Stimulated activated CD8-positive, alpha-beta memory T cell treated with anti-CD3 and anti-CD28 coated beads, Interleukin-12 subunit alpha, Interleukin-12 subunit beta, amount 100 ng/mL, for 4 hours (primary cell): ENCODE measurements around the gene NSG2.
"Not testable (repeated sequence)": the region's sequence is repeated elsewhere in the genome, so short reads cannot be mapped to it uniquely, and the experiment has no call there.

ENCODE experiments used
- DNase-seq: peaks from one replicate; pipeline ENCODE4 v3.0.0-alpha.2; 2020; ENCODE audit warnings: low read depth

Gene NSG2

GRCh38 chr5:174102574-174102973 is 57.1 kb downstream of the NSG2 start:
- DNase-seq: not testable (repeated sequence)

- no peak for DNase-seq
These were observed 61.6 kb downstream of the NSG2 start for GRCh38 chr5:174106997-174107655.

GRCh38 chr5:174108745-174109144 is 63.2 kb downstream of the NSG2 start:
- DNase-seq: no peak

- DNase-seq: no peak
These were observed 64.3 kb downstream of the NSG2 start for GRCh38 chr5:174109698-174110260.

GRCh38 chr5:174110310-174110709 is 64.8 kb downstream of the NSG2 start:
- no peak for DNase-seq

GRCh38 chr5:174111287-174111973 is 65.9 kb downstream of the NSG2 start:
- no peak for DNase-seq

- DNase-seq: no peak
These were observed 69.7 kb downstream of the NSG2 start for GRCh38 chr5:174115226-174115625.

- no peak for DNase-seq
These were observed 73.4 kb downstream of the NSG2 start for GRCh38 chr5:174118823-174119467.

- DNase-seq: no peak
These were observed 74.0 kb downstream of the NSG2 start for GRCh38 chr5:174119468-174119881.

GRCh38 chr5:174120401-174121005 is 75.0 kb downstream of the NSG2 start:
- no peak for DNase-seq

GRCh38 chr5:174134545-174134944 is 89.0 kb downstream of the NSG2 start:
- DNase-seq: no peak

GRCh38 chr5:174139623-174140022 is 94.1 kb downstream of the NSG2 start:
- no peak for DNase-seq

- no peak for DNase-seq
These were observed 95.0 kb downstream of the NSG2 start for GRCh38 chr5:174140452-174141020.

- DNase-seq: no peak
These were observed 95.9 kb downstream of the NSG2 start for GRCh38 chr5:174141398-174141797.

- no peak for DNase-seq
These were observed 99.6 kb downstream of the NSG2 start for GRCh38 chr5:174145091-174145490.

- DNase-seq: no peak
These were observed 100.3 kb downstream of the NSG2 start for GRCh38 chr5:174145821-174146220.

- no peak for DNase-seq
These were observed 101.0 kb downstream of the NSG2 start for GRCh38 chr5:174146556-174146955.

- DNase-seq: not testable (repeated sequence)
These were observed 101.5 kb downstream of the NSG2 start for GRCh38 chr5:174147012-174147411.

GRCh38 chr5:174147551-174147950 is 102.0 kb downstream of the NSG2 start:
- no peak for DNase-seq

GRCh38 chr5:174148721-174149120 is 103.2 kb downstream of the NSG2 start:
- no peak for DNase-seq

- no peak for DNase-seq
These were observed 103.9 kb downstream of the NSG2 start for GRCh38 chr5:174149426-174149825.

GRCh38 chr5:174149989-174150388 is 104.5 kb downstream of the NSG2 start:
- no peak for DNase-seq
